Skeletal muscle satellite cell (primary cell): ENCODE data around the gene DOK4.

Experiments used
- H3K27me3 ChIP-seq: 2 replicates; pipeline ENCODE4 v1.7.0; 2013; ENCODE audit warnings: low read length; ENCODE audit not compliant: control insufficient read depth, insufficient read depth
- H3K36me3 ChIP-seq: 2 replicates; pipeline ENCODE4 v1.7.0; 2013; ENCODE audit warnings: mild to moderate bottlenecking, control low read depth, low read length; ENCODE audit not compliant: insufficient read depth
- H3K4me1 ChIP-seq: 2 replicates; pipeline ENCODE4 v1.7.0; 2013; ENCODE audit warnings: low read length; ENCODE audit not compliant: control insufficient read depth, insufficient read depth
- H3K4me2 ChIP-seq: 2 replicates; pipeline ENCODE4 v1.7.0; 2013; ENCODE audit warnings: mild to moderate bottlenecking, low read length
- H3K4me3 ChIP-seq: 2 replicates; pipeline ENCODE4 v1.7.0; 2013; ENCODE audit warnings: low read length
- H3K9ac ChIP-seq: 2 replicates; pipeline ENCODE4 v1.7.0; 2013; ENCODE audit warnings: mild to moderate bottlenecking, low read depth, low read length, moderate library complexity
- H3K9me3 ChIP-seq: replicated peaks from 2 replicates; pipeline ENCODE4 v1.7.0; 2013; ENCODE audit warnings: mild to moderate bottlenecking, control low read depth, low read length

The DOK4 gene

DNA sequence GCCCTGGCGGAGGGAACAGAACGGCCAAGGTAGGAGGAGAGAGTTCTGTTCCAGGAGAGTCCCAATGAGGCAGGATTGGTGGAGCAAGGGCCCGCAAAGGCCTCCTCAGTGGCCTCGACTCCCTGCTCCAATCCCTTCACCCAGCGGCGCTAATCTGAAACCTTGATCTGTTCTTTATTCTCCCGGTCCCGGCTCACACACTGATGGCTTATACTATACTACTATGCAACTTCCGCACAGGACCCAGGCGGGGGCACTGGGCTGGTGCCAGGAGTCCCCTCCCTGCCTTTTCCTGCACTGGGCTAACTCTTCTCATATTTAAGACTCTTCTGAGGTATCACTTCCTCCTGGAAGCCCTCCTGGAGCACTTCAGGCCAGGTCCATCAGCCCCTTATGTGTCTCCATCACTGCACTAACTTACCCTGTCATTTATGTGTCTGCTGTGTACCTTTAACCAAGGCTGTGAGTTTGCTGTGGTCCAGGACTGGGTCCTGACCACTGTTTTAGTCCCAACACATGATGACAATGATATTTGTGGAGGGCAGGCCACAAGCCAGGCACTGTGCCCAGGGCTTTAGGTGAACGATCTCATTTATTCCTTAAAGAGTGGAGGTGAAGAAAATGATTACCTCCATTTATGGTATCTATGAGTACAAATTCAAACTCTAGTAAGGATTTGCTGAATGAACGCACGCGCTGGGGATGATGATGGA lies 43.3 kb upstream of the DOK4 start:
- H3K27me3 ChIP-seq = no peaks in the 10 kb centered on the region
- H3K4me1 ChIP-seq = peaks cover 26% of the 10 kb centered on the region
- H3K4me3 ChIP-seq = no peak overlapping the region
- H3K9ac ChIP-seq = no peak overlapping the region
- H3K36me3 ChIP-seq = no peaks in the 10 kb centered on the region
- no peaks in the 10 kb centered on the region for H3K9me3 ChIP-seq
- H3K4me2 ChIP-seq = peak overlapping the region; percentile 25

DNA sequence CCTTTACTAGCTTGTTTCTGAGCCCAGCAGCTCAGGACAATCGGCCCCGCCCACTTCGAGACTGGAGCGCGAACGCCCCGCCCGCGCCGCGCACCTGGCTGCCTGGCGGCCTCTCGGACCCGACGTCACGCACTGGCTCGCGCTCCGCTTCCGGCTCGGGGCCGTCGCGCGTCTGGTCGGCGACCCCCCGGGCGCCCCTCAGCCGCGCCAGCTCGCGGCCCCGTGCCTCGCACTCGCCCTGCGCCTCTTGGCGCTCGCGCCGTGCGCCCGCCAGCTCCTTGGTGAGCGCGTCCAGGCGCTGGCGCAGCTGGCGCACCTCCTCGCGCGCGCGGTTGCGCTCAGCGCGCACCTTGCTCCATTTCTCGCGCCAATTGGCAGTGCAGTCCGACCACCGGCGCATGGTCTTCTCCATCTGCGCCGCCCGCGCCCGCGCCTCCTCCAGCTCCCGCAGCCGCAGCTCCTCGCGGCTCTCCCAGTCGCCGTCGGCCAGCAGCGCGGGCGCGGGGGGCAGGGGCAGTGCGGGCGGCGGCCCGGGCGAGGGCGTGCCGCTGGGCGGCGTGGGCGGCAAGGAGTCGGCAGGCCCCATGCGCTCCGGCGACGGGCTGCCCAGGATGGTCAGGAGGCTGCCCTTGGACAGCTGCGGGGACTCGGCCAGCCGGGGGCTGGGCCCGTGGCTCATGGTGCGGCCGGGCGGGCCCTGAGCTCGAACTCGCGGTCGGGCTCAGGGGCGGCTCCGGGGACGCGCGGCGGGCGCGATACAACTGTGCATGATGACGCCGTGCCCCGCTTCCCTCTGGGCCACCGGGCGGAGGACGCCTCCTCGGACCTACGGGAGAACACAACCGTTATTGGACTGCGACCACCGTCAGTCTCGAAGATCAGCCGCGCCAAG lies 42.5 kb upstream of the DOK4 start:
- H3K36me3 ChIP-seq = no peaks in the 10 kb centered on the region
- peaks cover 22% of the 10 kb centered on the region for H3K4me1 ChIP-seq
- H3K9ac ChIP-seq = no peak overlapping the region
- no peaks in the 10 kb centered on the region for H3K9me3 ChIP-seq
- H3K4me2 ChIP-seq = no peak overlapping the region
- H3K4me3 ChIP-seq = no peak overlapping the region
- H3K27me3 ChIP-seq = no peaks in the 10 kb centered on the region

DNA sequence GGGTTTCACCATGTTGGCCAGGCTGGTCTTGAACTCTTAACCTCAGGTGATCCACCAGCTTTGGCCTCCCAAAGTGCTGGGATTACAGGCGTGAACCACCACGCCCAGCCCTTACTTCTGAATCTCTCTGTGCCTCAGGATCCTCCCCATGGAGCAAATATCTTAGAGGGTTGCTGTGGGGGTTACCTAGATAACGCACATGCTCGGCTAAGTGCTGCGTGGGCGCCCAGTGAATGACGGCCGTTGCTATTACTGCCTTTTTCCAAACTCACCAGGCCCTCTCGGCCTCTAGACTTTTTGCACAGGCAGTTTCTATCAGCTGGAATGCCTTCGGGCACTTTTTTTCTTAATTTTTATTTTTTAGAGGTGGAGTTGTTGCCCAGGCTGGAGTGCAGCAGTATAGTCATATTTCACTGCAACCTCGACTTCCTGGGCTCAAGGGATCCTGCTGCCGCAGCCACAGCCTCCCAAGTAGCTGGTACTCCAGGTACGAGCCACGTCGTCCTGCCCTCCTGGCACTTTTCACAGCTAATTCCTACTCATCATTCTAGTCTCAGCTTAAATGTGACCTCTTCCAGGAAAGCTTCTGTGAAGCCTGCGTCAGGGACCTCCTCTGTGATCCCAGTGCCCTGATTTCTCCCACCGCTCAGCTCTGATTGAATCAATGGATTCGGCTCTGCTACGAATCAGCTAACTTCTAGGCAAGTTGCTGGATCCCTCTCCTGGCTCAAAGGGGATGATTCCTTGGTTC lies 41.5 kb upstream of the DOK4 start:
- Histone ChIP-seq H3K36me3 (no peaks in the 10 kb centered on the region), H3K9me3 (no peaks in the 10 kb centered on the region), H3K9ac (no peak overlapping the region), H3K4me1 (peaks cover 14% of the 10 kb centered on the region), H3K4me3 (no peak overlapping the region), H3K4me2 (no peak overlapping the region), H3K27me3 (no peaks in the 10 kb centered on the region)

DNA sequence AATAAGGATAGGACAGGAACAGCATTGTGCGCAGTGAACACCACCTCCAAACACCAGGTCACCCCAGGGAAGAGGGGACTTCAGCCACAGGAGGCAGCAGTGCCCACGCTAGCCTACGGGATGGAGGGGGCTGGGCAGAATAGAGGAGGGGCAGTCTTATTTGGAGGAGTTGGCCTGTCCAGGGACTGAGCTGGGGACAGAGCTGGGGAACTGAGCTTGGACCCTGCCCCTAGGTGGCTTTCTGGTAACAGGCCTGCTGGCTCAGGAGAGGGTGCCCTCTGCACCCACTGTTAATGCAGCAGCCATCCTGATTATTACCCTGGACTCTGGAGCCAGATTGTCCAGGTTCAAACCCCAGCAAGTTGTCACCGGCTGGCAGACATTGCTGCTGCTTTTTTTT lies 40.7 kb upstream of the DOK4 start:
- Histone ChIP-seq H3K4me1 (peaks cover 10% of the 10 kb centered on the region), H3K9me3 (no peaks in the 10 kb centered on the region), H3K9ac (no peak overlapping the region), H3K4me2 (no peak overlapping the region), H3K4me3 (no peak overlapping the region), H3K36me3 (no peaks in the 10 kb centered on the region), H3K27me3 (no peaks in the 10 kb centered on the region)

DNA sequence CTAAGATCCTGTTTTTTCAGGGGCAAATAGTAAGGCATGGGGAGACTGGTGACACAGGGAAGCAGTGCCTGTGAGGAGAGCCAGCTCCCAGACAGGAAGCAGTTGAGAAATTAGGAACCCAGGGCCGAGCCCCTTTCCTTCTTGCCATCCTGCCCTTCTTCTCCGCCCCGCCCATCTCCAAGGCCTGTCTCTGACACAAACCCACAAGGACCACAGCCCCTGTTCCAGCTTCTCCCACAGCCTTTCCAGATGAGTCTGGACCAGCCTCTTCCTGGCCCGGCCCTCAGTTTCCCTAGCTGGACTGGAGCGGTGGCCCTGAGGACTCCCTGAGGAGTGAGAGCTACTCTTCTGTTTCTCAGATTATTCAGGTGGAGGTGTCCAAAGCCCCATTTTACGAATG lies 40.2 kb upstream of the DOK4 start:
- Histone ChIP-seq H3K27me3 (no peaks in the 10 kb centered on the region), H3K4me2 (no peak overlapping the region), H3K4me3 (no peak overlapping the region), H3K36me3 (no peaks in the 10 kb centered on the region), H3K9me3 (no peaks in the 10 kb centered on the region), H3K9ac (no peak overlapping the region), H3K4me1 (peaks cover 10% of the 10 kb centered on the region)

DNA sequence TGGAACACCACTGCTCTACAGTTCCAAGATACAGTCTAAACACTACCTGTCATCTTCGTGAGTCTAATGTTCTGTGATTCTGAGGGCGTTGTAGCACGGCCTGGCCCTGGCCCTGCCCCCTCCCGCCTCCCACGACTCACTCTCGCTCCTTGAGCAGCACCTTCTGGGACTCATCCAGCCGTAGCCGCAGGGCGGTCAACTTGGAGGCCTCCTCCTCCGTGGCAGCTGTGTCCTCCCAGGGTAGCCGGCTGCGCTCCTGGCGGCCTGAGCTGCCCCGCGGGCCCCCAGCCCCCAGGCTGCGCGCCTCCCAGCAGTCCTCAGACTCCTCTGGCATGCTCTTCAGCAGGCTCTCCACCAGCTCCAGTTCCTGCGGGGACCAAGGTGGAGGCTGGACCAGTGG lies 39.5 kb upstream of the DOK4 start:
- no peaks in the 10 kb centered on the region for H3K36me3 ChIP-seq
- no peaks in the 10 kb centered on the region for H3K27me3 ChIP-seq
- H3K9ac ChIP-seq = no peak overlapping the region

DNA sequence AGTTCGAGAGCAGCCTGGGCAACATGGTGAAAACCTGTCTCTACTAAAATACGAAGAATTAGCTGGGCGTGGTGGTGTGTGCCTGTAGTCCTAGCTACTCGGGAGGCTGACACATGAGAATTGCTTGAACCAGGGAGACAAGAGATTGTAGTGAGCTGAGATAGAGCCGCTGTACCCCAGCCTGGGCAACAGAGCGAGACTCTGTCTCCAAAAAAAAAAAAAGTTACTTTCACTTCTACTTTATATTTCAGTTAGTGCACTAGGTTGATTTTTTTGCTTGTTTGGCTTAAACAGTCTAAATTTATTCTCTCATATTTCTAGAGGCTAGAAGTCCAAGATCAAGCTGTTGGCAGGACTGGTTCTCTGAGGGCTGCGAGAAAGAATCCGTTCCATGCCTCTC lies 36.7 kb upstream of the DOK4 start:
- H3K4me2 ChIP-seq = no peak overlapping the region
- H3K9me3 ChIP-seq = no peaks in the 10 kb centered on the region
- H3K4me1 ChIP-seq = no peaks in the 10 kb centered on the region
- no peaks in the 10 kb centered on the region for H3K36me3 ChIP-seq
- H3K9ac ChIP-seq = no peak overlapping the region
- no peaks in the 10 kb centered on the region for H3K27me3 ChIP-seq
- H3K4me3 ChIP-seq = no peak overlapping the region

More for the DNA sequence above, 39.5 kb upstream of the DOK4 start:
- Histone ChIP-seq H3K4me1 (peaks cover 10% of the 10 kb centered on the region), H3K4me2 (no peak overlapping the region), H3K4me3 (no peak overlapping the region), H3K9me3 (no peaks in the 10 kb centered on the region)

DNA sequence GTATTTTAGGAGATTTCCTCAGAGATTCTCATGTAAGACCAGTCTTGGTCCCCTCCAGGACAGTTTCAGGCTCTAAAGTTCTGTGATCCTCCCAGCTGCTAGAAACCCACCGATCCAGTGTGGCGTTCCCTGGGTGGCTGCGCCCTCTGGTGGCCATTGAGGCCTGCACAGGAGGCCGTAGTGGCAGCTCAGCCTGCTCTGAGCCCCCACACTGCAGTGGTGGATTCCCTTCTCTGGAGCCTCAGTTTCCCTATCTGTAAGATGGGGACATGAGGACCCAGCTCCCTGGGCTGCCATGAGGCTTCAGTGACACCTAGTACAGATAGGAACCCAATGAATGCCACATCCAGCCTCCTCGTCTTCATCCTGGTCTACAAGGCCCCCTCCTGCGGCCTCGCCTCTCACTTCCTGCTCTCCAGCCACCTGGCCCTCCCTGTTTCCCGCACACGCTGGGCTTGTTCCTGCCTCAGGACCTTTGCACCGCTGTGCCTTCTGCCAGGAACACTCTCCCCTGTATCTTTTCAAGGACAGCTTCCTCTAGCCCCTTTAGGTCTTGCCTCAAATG lies 33.6 kb upstream of the DOK4 start:
- no peak overlapping the region for H3K4me2 ChIP-seq
- no peaks in the 10 kb centered on the region for H3K27me3 ChIP-seq
- H3K4me1 ChIP-seq = no peaks in the 10 kb centered on the region
- H3K9ac ChIP-seq = no peak overlapping the region
- no peaks in the 10 kb centered on the region for H3K36me3 ChIP-seq
- H3K4me3 ChIP-seq = no peak overlapping the region
- H3K9me3 ChIP-seq = no peaks in the 10 kb centered on the region

DNA sequence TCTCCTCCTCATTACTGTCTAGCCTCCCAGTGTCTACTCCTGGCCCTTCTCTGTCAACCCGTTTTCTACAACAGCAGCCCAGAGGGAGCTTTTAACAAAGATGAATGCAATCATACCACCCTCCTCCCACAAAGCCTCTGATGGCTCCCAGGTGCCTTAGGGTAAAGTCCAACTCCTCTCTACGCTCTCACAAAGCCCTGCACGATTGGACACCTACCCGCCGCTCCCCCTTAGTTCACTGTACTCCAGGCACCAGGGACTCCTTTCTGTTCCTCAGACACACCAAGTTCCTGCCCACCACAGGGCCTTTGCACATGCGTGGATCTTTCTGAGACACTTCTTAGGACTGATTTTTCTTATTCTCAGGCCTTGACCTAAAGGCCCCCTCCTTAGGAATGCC lies 32.6 kb upstream of the DOK4 start:
- no peak overlapping the region for H3K4me2 ChIP-seq
- no peaks in the 10 kb centered on the region for H3K4me1 ChIP-seq
- no peaks in the 10 kb centered on the region for H3K36me3 ChIP-seq
- no peak overlapping the region for H3K9ac ChIP-seq
- no peaks in the 10 kb centered on the region for H3K27me3 ChIP-seq
- H3K4me3 ChIP-seq = no peak overlapping the region
- H3K9me3 ChIP-seq = no peaks in the 10 kb centered on the region

DNA sequence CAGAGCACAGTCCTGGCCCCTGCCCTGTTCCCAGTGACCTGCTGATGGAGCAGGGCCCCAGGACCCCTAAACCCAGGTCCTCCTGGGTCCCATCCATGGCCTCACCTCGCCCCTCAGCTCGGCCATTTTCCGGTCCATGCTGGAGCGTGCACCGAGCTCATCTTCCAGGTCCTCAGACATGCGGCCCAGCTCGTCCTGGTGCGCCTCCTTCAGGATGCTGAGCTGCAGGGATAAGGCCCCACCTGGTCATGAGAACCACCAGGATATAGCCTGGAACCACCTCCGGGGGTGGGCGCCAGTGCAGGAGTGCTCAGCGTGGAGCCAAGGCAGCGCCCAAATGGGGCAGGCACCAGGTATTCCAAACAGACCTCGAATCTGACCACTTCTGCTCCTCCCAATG lies 32.2 kb upstream of the DOK4 start:
- no peak overlapping the region for H3K4me3 ChIP-seq
- no peak overlapping the region for H3K9ac ChIP-seq
- no peaks in the 10 kb centered on the region for H3K36me3 ChIP-seq

More for the DNA sequence above, 32.2 kb upstream of the DOK4 start:
- no peaks in the 10 kb centered on the region for H3K4me1 ChIP-seq
- H3K9me3 ChIP-seq = no peaks in the 10 kb centered on the region
- H3K27me3 ChIP-seq = no peaks in the 10 kb centered on the region
- no peak overlapping the region for H3K4me2 ChIP-seq
